Esophagus squamous epithelium (tissue), 5 donors: ENCODE measurements around the gene SPRYD3. TPM values are rescaled to one million over a fixed set of nuclear protein-coding genes. Genes with fewer than 3 reads are reported as not detected.
A peak's percentile ranks its signal among the peaks of the same experiment; 100 is the strongest.

ENCODE experiments used
- DNase-seq: peaks from one replicate; lab custom pipeline; 2025; lab: John Stamatoyannopoulos, UW
- H3K27ac ChIP-seq, 4 donors: fragments of 200-600 bp; sonication (generic); one replicate each; pipeline ENCODE4 v1.5.1; 2016 to 2019; ENCODE audit warnings: mild to moderate bottlenecking in 1 of 4
- H3K27me3 ChIP-seq, 4 donors: fragments of 200-600 bp; sonication (generic); 1 replicate in 3 of 4; 2 replicates in 1 of 4; pipeline versions ENCODE4 v1.5.1 to v1.6.0; 2017 to 2021; ENCODE audit warnings: antibody characterized with exemption in 1 of 4
- H3K36me3 ChIP-seq, 3 donors: fragments of 200-600 bp; sonication (generic); one replicate each; pipeline ENCODE4 v1.5.1; 2016 to 2019
- H3K4me1 ChIP-seq, 3 donors: fragments of 200-600 bp; sonication (generic); one replicate each; pipeline ENCODE4 v1.5.1; 2017 to 2019
- H3K4me3 ChIP-seq, 4 donors: fragments of 200-600 bp; sonication (generic); 1 replicate in 3 of 4; 2 replicates in 1 of 4; pipeline ENCODE4 v1.5.1; 2016 to 2019; ENCODE audit warnings: mild to moderate bottlenecking in 2 of 4, moderate library complexity in 1 of 4
- H3K9me3 ChIP-seq, 3 donors: fragments of 200-600 bp; sonication (generic); one replicate each; pipeline ENCODE4 v1.5.1; 2016 to 2019
- POLR2A ChIP-seq, 4 donors: fragments of 450-650 bp; IDR thresholded peaks; one replicate each; pipeline ENCODE4 v1.6.1; 2017; ENCODE audit warnings: antibody characterized with exemption in 4 of 4, mild to moderate bottlenecking in 4 of 4, moderate library complexity in 3 of 4
- WGBS, 2 donors: methylation state at CpG; one replicate each; pipeline ENCODE4 v1.1.5; 2018; 5-methylcytosine and 5-hydroxymethylcytosine counted together
- intact Hi-C: fragments of 100-400 bp; cut with DNase I; formaldehyde crosslinking; loops from one replicate; pipeline ENCODE4 v1.15.0; 2022
- total RNA-seq, 4 donors: library from RNA; depleted of rRNA; stranded (reverse); fragments of >200 nt; gene quantifications; one replicate each; pipeline ENCODE4 v1.1.0, GENCODE V29; 2016
- TF ChIP-seq, protein P1 (sequence below), 6 experiments: fragments of 450-650 bp in 4 of 6; fragments of 200-600 bp in 2 of 6; sonication (generic) in 2 of 6; IDR thresholded peaks; one replicate each; pipeline ENCODE4 v1.5.1; 2016 to 2019; ENCODE audit warnings: antibody characterized with exemption in 6 of 6, mild to moderate bottlenecking in 4 of 6, moderate library complexity in 4 of 6
- donor health status: DM: yes; HTN: yes; CAD: no.

The SPRYD3 gene
- total RNA-seq, 4 donors from 2014 or later: 28.2 to 41.4 (median 29.2) TPM

DNA sequence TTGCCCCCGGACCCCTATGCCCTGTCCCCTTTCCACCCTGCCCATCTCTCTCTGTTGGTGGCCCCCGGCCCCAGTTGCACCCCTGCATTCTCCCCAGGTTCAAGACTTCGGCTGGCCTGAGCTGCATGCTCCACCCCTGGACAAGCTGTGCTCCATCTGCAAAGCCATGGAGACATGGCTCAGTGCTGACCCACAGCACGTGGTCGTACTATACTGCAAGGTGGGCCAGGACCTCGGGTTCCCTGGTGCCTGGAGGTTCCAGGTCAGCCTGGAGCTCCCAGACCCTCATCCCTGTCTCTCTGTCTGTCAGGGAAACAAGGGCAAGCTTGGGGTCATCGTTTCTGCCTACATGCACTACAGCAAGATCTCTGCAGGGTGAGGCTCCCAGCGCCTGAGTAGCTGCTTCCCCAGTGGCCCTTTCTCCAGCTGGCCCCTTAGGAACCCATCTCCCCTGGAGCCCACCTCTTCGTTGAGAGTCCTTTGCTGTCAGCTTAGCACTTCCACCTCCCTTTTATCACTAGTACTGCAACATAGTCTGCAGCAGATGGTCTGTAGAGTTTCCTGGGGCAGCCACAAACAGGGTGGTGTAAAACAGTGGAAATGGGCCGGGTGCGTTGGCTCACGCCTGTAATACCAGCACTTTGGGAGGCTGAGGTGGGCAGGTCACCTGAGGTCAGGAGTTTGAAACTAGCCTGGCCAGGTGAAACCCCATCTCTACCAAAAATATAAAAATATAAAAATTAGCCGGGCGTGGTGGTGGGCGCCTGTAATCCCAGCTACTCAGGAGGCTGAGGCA is 23.5 kb downstream of the SPRYD3 start:
- intact Hi-C loops: no loop called here
- no peak overlapping the region for H3K4me3 ChIP-seq
- H3K36me3 ChIP-seq: peaks cover 0 to 58% (median 20%) of the 10 kb centered on the region in 3 donors
- H3K9me3 ChIP-seq: no peaks in the 10 kb centered on the region
- no peak for DNase-seq
- TF ChIP-seq, protein P1, sequence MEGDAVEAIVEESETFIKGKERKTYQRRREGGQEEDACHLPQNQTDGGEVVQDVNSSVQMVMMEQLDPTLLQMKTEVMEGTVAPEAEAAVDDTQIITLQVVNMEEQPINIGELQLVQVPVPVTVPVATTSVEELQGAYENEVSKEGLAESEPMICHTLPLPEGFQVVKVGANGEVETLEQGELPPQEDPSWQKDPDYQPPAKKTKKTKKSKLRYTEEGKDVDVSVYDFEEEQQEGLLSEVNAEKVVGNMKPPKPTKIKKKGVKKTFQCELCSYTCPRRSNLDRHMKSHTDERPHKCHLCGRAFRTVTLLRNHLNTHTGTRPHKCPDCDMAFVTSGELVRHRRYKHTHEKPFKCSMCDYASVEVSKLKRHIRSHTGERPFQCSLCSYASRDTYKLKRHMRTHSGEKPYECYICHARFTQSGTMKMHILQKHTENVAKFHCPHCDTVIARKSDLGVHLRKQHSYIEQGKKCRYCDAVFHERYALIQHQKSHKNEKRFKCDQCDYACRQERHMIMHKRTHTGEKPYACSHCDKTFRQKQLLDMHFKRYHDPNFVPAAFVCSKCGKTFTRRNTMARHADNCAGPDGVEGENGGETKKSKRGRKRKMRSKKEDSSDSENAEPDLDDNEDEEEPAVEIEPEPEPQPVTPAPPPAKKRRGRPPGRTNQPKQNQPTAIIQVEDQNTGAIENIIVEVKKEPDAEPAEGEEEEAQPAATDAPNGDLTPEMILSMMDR (IDR thresholded peaks at IDR 0.05): no peak
- TF ChIP-seq POLR2A (IDR thresholded peaks at IDR 0.05): no peak
- H3K27ac ChIP-seq: peak overlapping the region in 3 of 4 donors; percentile 90 to 96 (median 96)
- no peaks in the 10 kb centered on the region for H3K27me3 ChIP-seq
- peaks cover 20 to 89% (median 39%) of the 10 kb centered on the region in 3 donors for H3K4me1 ChIP-seq
- 69 to 81% methylated on average over 7 to 14 of the region's 15 CpGs for WGBS, 2 donors

DNA sequence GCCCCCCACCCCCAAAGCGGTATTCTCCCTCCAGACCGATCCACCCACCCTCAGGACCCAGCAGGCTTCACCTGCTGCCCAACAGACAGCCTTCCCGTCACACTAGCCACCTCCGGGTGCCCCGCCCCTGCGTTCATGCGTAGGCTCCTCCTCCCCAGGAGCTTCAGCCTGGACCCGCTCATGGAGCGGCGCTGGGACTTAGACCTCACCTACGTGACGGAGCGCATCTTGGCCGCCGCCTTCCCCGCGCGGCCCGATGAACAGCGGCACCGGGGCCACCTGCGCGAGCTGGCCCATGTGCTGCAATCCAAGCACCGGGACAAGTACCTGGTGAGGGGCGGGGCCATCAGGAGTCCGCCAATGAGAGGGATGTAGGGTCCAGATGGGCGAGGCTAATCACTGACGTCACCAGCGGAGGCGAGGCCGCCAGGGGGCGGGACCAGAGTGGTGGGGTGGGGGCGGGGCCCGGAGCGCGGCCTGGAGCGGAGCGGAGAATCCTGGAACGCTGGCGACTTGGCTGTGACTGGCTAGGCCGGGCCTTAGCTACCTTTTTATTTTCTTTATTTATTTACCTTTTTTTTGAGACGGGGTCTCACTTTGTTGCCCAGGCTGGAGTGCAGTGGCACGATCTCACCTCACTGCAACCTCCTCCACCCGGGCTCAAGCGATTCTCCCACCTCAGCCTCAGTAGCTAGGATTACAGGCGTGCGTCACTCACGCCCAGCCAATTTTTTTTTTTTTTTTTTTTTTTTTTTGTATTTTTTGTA is 24.9 kb downstream of the SPRYD3 start:
- TF ChIP-seq, protein P1 (IDR thresholded peaks at IDR 0.05): peak in 1 of 6 experiments; percentile 4
- peak in 3 of 4 donors; percentile 54 to 81 (median 59) for TF ChIP-seq POLR2A (IDR thresholded peaks at IDR 0.05)
- Histone ChIP-seq H3K4me1 (peaks cover 21 to 89% (median 26%) of the 10 kb centered on the region in 3 donors), H3K9me3 (no peaks in the 10 kb centered on the region), H3K27ac (peak overlapping the region; percentile 90 to 96 (median 94)), H3K36me3 (peaks cover 0 to 44% (median 13%) of the 10 kb centered on the region in 3 donors), H3K27me3 (no peaks in the 10 kb centered on the region), H3K4me3 (peak overlapping the region; percentile 51 to 84 (median 52))
- intact Hi-C loops: no loop called here
- peak; percentile 77 for DNase-seq
- 6 to 7% methylated on average over 10 to 23 of the region's 48 CpGs for WGBS, 2 donors

DNA sequence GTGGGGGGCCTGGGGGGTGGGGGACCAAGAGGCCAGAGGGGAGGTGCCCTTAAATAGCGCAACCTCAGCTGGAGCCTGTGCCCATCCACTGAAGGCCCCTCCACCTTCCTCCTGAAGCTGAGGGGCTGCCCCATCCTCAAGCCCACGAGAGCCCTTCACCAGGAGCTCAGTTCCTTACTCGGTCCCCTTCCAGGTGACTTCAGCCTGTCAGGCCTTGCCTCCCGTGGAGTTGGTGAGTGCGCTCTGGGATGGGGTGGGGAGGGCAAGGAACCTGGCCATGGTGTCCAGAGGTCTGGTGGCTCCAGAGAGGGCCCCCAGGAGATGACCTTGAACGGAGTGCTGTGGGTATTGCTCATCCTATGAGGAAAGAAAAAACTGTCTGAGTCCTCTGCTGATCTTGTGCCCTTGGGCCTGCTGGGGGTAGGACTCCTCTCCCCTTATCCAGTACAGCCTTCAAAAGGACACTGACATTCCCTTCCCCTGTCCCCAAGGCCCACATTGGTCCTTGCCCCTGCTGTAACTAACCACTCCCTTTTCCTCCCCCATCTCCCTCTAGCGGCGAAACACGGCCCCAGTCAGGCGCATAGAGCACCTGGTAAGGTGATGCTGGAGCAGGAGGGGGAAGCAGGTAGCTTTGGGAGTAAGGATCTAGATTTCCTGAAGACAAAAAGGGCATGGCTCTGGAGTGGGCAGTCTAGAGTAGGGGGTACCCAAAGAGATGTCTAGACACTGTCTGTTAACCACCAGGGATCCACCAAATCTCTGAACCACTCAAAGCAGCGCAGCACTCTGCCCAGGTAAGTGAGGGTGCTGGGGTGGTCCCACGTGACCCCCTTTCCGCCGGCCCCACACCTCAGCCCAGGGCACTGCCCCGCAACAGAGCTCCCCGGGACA is 25.7 kb downstream of the SPRYD3 start:
- TF ChIP-seq POLR2A (IDR thresholded peaks at IDR 0.05): no peak
- TF ChIP-seq, protein P1 (IDR thresholded peaks at IDR 0.05): peak; percentile 21 to 93 (median 87)
- Histone ChIP-seq H3K9me3 (no peaks in the 10 kb centered on the region), H3K36me3 (peaks cover 0 to 35% (median 7%) of the 10 kb centered on the region in 3 donors), H3K27ac (peak overlapping the region; percentile 90 to 96 (median 94)), H3K4me3 (peak overlapping the region; percentile 51 to 84 (median 58)), H3K4me1 (peaks cover 23 to 89% (median 29%) of the 10 kb centered on the region in 3 donors), H3K27me3 (no peaks in the 10 kb centered on the region)
- intact Hi-C loops: no loop called here
- 35 to 40% methylated on average over 2 to 3 of the region's 16 CpGs for WGBS, 2 donors
- no peak for DNase-seq

DNA sequence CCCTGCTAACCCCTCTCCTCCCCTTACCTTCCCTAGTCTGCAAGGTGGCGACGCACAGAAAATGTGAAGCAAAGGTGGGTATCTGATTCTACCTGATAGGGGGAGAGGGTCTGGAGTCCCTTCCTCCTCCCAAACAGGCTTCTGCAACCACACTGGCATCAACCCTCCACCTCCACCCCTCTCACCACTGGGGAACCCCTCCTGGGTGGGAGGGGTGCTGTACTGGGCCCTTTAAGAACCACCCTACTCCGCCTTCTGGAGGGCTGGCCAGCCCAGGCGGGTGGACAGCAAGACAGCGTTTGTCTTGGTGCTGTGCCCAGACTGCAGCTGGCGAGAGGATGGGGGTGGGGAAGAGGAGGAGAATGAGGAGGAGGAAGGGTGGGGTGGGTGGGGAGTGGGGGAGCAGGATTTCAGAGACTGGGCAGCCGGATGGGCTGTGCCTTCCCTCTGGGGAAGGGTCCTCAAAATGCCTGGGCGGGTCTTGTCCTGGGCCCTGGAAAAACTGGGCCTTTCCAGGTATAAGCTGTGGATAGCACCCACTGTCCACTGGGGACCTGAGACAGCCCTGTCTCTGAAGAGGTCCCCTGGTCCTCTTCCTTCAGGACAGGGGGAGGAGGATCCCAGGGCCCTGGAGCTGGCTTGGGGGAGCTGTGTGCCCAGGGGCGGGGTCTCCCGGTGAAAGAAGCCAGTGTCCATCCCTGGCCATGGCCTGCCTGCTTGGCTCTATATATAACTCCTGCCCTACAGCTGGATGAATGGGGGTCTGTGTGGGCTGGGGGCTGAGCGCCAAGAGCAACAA is 26.6 kb downstream of the SPRYD3 start:
- peak in 1 of 4 donors; percentile 34 for TF ChIP-seq POLR2A (IDR thresholded peaks at IDR 0.05)
- TF ChIP-seq, protein P1 (IDR thresholded peaks at IDR 0.05): no peak
- DNase-seq: no peak
- WGBS, 2 donors: 47 to 71% methylated on average over 2 to 3 of the region's 11 CpGs
- H3K27me3 ChIP-seq: no peaks in the 10 kb centered on the region
- no peaks in the 10 kb centered on the region for H3K9me3 ChIP-seq
- intact Hi-C loops: no loop called here
- H3K36me3 ChIP-seq: peaks cover 0 to 27% (median 7%) of the 10 kb centered on the region in 3 donors
- H3K4me3 ChIP-seq: peak overlapping the region in 3 of 4 donors; percentile 53 to 84 (median 62)
- H3K27ac ChIP-seq: peak overlapping the region; percentile 90 to 96 (median 94)
- peaks cover 26 to 89% (median 31%) of the 10 kb centered on the region in 3 donors for H3K4me1 ChIP-seq
